Measurements from ENCODE around the gene ZNF718. TPM values are rescaled to one million over a fixed set of nuclear protein-coding genes. Genes with fewer than 3 reads are reported as not detected.

The ZNF718 gene
- polyA plus RNA-seq, 2 of the 4 experiments (the other 2 are of a cell fraction) = 0.96 to 1.1 TPM

DNA sequence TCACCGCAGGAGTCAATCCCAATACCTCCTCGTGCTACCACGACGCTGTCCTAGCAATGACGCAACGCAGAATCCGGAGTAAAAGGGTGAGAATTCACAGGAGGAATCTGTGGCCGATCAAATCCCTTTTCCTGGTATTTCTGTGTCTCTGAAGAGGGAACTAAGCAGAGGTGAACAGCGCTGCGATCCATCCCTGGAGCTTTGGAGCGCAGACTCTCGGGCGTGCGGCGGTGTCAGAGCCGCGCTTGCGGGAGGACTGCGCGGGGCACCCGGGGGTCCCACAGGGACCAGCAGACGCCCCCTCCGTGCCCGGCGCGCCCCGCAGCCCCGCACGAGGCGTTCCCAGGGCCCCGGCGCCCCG, 17.2 kb upstream of the ZNF718 start:
- H3K4me2 ChIP-seq = no peak overlapping the region
- peaks cover 15% of the 10 kb centered on the region; the same call in 1 of the 3 replicates for H3K9me3 ChIP-seq
- WGBS (ENCODE audit: missing lambda C conversion rate) = 73% methylated on average over 10 of the region's 33 CpGs

GRCh38 chr4:107444-108429, 16.6 kb upstream of the ZNF718 start:
- WGBS (ENCODE audit: missing lambda C conversion rate) = 65% methylated on average over 20 of the region's 91 CpGs
- TF ChIP-seq FOSB (CRISPR knock-in tag; IDR thresholded peaks at IDR 0.05) = no peak
- TF ChIP-seq FOSL2 (IDR thresholded peaks at IDR 0.05) = no peak
- TF ChIP-seq FOSL2 (CRISPR knock-in tag; IDR thresholded peaks at IDR 0.05) = no peak
- TF ChIP-seq POLR2A (IDR thresholded peaks at IDR 0.05; ENCODE audit: low read length) = no peak
- no peak for TF ChIP-seq BHLHE40 (IDR thresholded peaks at IDR 0.05; ENCODE audit: low read depth, low read length)
- no peak for TF ChIP-seq HOXA7 (CRISPR knock-in tag; IDR thresholded peaks at IDR 0.05)
- no peak for TF ChIP-seq EHMT2 (IDR thresholded peaks at IDR 0.05; ENCODE audit: low read depth)

More for the DNA sequence above, 17.2 kb upstream of the ZNF718 start:
- DNase-seq (ENCODE audit: low read depth in 1 of 2, low spot score in 1 of 2) = no peak
- Histone ChIP-seq H3K4me1 (no peaks in the 10 kb centered on the region), H3K4me3 (no peak overlapping the region), H3K27ac (no peak overlapping the region)
- FAIRE-seq = no peak
- CTCF ChIA-PET = no interaction called here
- ATAC-seq = no peak
- TF ChIP-seq, protein P1, sequence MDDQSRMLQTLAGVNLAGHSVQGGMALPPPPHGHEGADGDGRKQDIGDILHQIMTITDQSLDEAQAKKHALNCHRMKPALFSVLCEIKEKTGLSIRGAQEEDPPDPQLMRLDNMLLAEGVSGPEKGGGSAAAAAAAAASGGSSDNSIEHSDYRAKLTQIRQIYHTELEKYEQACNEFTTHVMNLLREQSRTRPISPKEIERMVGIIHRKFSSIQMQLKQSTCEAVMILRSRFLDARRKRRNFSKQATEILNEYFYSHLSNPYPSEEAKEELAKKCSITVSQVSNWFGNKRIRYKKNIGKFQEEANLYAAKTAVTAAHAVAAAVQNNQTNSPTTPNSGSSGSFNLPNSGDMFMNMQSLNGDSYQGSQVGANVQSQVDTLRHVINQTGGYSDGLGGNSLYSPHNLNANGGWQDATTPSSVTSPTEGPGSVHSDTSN (IDR thresholded peaks at IDR 0.05) = no peak
- POLR2A ChIA-PET = no interaction called here

GRCh38 chr4:112771-113170, 11.5 kb upstream of the ZNF718 start:
- WGBS (ENCODE audit: missing lambda C conversion rate) = 0% methylated on average over 1 of the region's 1 CpG
- TF ChIP-seq MAZ (IDR thresholded peaks at IDR 0.05; ENCODE audit: borderline replicate concordance, low read depth, low read length) = no peak
- TF ChIP-seq, protein P2, sequence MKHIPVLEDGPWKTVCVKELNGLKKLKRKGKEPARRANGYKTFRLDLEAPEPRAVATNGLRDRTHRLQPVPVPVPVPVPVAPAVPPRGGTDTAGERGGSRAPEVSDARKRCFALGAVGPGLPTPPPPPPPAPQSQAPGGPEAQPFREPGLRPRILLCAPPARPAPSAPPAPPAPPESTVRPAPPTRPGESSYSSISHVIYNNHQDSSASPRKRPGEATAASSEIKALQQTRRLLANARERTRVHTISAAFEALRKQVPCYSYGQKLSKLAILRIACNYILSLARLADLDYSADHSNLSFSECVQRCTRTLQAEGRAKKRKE (CRISPR knock-in tag; IDR thresholded peaks at IDR 0.05; ENCODE audit: low read depth) = no peak
- no peak for TF ChIP-seq CBX8 (IDR thresholded peaks at IDR 0.05)
- no peak for TF ChIP-seq SMC3 (IDR thresholded peaks at IDR 0.05)
- no peak for TF ChIP-seq EHF (CRISPR knock-in tag; IDR thresholded peaks at IDR 0.05)
- no peak for TF ChIP-seq RFX5 (IDR thresholded peaks at IDR 0.05)
- TF ChIP-seq POLR2A (IDR thresholded peaks at IDR 0.05; ENCODE audit: low read length) = no peak
- TF ChIP-seq TP53 (CRISPR knock-in tag; IDR thresholded peaks at IDR 0.05) = no peak
- no peak for TF ChIP-seq MAX (IDR thresholded peaks at IDR 0.05)
- no peak for TF ChIP-seq RCOR1 (IDR thresholded peaks at IDR 0.05; ENCODE audit: low read depth, low read length)
- no peak for TF ChIP-seq ELK1 (IDR thresholded peaks at IDR 0.05; ENCODE audit: low read depth, low read length)
- TF ChIP-seq GATA3 (IDR thresholded peaks at IDR 0.05; ENCODE audit: borderline replicate concordance) = no peak
- TF ChIP-seq KDM1A (IDR thresholded peaks at IDR 0.05; ENCODE audit: low read depth) = no peak
- no peak for TF ChIP-seq HOXB5 (CRISPR knock-in tag; IDR thresholded peaks at IDR 0.05)

More at GRCh38 chr4:107444-108429, 16.6 kb upstream of the ZNF718 start:
- FAIRE-seq = no peak
- no peak overlapping the region for H3K4me3 ChIP-seq
- no peaks in the 10 kb centered on the region for H3K4me1 ChIP-seq
- DNase-seq (ENCODE audit: low read depth in 1 of 2, low spot score in 1 of 2) = no peak
- no peak overlapping the region for H3K27ac ChIP-seq
- POLR2A ChIA-PET = no interaction called here
- H3K4me2 ChIP-seq = no peak overlapping the region
- no peak for ATAC-seq
- H3K9me3 ChIP-seq = peaks cover 13% of the 10 kb centered on the region; the same call in 1 of the 3 replicates
- CTCF ChIA-PET = no interaction called here

More at GRCh38 chr4:112771-113170, 11.5 kb upstream of the ZNF718 start:
- H3K4me3 ChIP-seq = no peak overlapping the region
- no peak for DNase-seq (ENCODE audit: low read depth in 1 of 2, low spot score in 1 of 2)
- no peak overlapping the region for H3K4me2 ChIP-seq
- H3K27ac ChIP-seq = no peak overlapping the region
- ChIA-PET CTCF (no interaction called here), POLR2A (no interaction called here)
- no peak for ATAC-seq
- H3K9me3 ChIP-seq = no peaks in the 10 kb centered on the region
- no peak for FAIRE-seq
- no peaks in the 10 kb centered on the region for H3K4me1 ChIP-seq

Data from A549 (cell line).